HepG2 (cell line): ENCODE measurements around the gene PIGZ. TPM values are rescaled to one million over a fixed set of nuclear protein-coding genes. Genes with fewer than 3 reads are reported as not detected.

ENCODE experiments used
- ADNP ChIP-seq: sonication (generic); formaldehyde crosslinking; IDR thresholded peaks from 2 replicates; pipeline ENCODE4 v1.4.0; 2020; ENCODE audit warnings: missing genetic modification reagents
- CCAR2 ChIP-seq: fragments of 200-400 bp; formaldehyde crosslinking; optimal IDR thresholded peaks from 2 replicates; pipeline ENCODE3; 2018; ENCODE audit warnings: low read depth, mild to moderate bottlenecking, low read length, moderate library complexity
- CHD2 ChIP-seq: IDR thresholded peaks from 2 replicates; pipeline ENCODE4 v1.6.1; 2011; ENCODE audit warnings: low read depth, low read length, improper control_type of control experiment
- HDAC6 ChIP-seq: fragments of 200-600 bp; sonication (generic); IDR thresholded peaks from 2 replicates; pipeline ENCODE4 v1.7.0; 2017; ENCODE audit warnings: mild to moderate bottlenecking, antibody characterized with exemption, low read length, low read depth
- KLF13 ChIP-seq: sonication (generic); formaldehyde crosslinking; IDR thresholded peaks from 2 replicates; pipeline ENCODE4 v1.4.0; 2020; ENCODE audit warnings: mild to moderate bottlenecking, missing genetic modification reagents
- ZNF10 ChIP-seq: sonication (generic); formaldehyde crosslinking; IDR thresholded peaks from 2 replicates; pipeline ENCODE4 v1.4.0; 2020; ENCODE audit warnings: mild to moderate bottlenecking, low read depth, missing genetic modification reagents, borderline replicate concordance
- ZNF282 ChIP-seq: fragments of 450-650 bp; IDR thresholded peaks from 2 replicates; pipeline ENCODE4 v1.6.1; 2018; ENCODE audit not compliant: partially characterized antibody
- ZNF75D ChIP-seq: sonication (generic); formaldehyde crosslinking; IDR thresholded peaks from 2 replicates; pipeline ENCODE4 v1.8.1; 2023; ENCODE audit warnings: missing genetic modification reagents, mild to moderate bottlenecking, borderline replicate concordance
- polyA plus RNA-seq, 8 experiments: library from polyadenylated mRNA; depleted of rRNA in 3 of 8; stranded (reverse) in 7 of 8; unstranded in 1 of 8; fragments of >200 nt; fragmentation: Illumina TruSeq in 4 of 8; extraction: Trizol in 4 of 8; gene quantifications; 2 replicates each; pipeline versions ENCODE4 v1.2.1 to v1.2.3, GENCODE V29; 2011 to 2016; ENCODE audit warnings: low read depth in 4 of 8, missing spikeins in 1 of 8, mixed read lengths in 1 of 8; ENCODE audit not compliant: insufficient read depth in 1 of 8
- total RNA-seq, 5 experiments: library from RNA; depleted of rRNA; stranded (reverse); fragments of >200 nt; fragmentation: Illumina TruSeq; extraction: Trizol; gene quantifications; 2 replicates each; pipeline ENCODE4 v1.2.3, GENCODE V29; 2016; ENCODE audit warnings: low read depth in 1 of 5
- TF ChIP-seq, protein P1 (sequence below): IDR thresholded peaks from 2 replicates; pipeline ENCODE4 v1.6.1; 2016; ENCODE audit warnings: low read depth, missing genetic modification reagents, missing compliant biosample characterization
- TF ChIP-seq, protein P2 (sequence below): sonication (generic); formaldehyde crosslinking; IDR thresholded peaks from 2 replicates; pipeline ENCODE4 v1.9.0; 2022; ENCODE audit warnings: low read depth, missing genetic modification reagents
- TF ChIP-seq, protein P3 (sequence below): IDR thresholded peaks from 2 replicates; pipeline ENCODE4 v1.6.1; 2016; ENCODE audit warnings: low read depth, borderline replicate concordance

PIGZ gene
- total and polyA plus RNA-seq, 2 of the 13 experiments (the other 11 are each of a cell fraction or from before 2014, with no cell fraction given) = 4.7 to 60.5 TPM

DNA sequence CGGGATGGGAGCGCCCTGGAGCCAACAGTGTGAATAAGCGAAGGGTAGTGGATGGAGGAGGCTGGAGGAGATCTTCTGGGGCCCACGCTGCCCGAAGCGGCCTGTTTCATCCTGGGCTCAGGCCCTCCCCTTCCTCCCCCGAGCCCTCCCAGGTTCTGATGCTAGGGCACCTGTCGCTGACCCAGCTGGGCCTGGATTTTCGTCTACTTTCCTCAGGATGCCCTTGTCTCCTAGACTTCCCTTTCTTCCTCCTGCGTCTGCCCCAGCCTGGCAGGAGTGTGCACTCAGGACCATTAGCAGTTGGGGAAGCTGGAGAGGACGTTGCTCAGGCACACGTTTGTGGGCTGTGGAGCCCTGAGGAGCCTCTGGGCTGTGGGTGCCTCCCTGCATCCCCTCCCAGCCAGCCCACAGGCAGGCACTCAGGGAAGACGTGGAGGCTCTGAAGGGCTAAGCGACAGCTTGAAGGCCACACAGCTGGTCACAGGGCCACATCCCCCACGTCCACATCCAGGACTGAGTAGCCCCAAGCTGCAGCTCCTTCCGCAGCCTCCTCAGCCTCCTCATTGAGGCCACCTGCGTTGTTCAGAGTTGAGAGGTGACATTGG, 23.9 kb upstream of the PIGZ start (continued):
- TF ChIP-seq ZNF10 (CRISPR knock-in tag) = no peak
- no peak for TF ChIP-seq CHD2
- no peak for TF ChIP-seq ZNF282
- TF ChIP-seq, protein P1, sequence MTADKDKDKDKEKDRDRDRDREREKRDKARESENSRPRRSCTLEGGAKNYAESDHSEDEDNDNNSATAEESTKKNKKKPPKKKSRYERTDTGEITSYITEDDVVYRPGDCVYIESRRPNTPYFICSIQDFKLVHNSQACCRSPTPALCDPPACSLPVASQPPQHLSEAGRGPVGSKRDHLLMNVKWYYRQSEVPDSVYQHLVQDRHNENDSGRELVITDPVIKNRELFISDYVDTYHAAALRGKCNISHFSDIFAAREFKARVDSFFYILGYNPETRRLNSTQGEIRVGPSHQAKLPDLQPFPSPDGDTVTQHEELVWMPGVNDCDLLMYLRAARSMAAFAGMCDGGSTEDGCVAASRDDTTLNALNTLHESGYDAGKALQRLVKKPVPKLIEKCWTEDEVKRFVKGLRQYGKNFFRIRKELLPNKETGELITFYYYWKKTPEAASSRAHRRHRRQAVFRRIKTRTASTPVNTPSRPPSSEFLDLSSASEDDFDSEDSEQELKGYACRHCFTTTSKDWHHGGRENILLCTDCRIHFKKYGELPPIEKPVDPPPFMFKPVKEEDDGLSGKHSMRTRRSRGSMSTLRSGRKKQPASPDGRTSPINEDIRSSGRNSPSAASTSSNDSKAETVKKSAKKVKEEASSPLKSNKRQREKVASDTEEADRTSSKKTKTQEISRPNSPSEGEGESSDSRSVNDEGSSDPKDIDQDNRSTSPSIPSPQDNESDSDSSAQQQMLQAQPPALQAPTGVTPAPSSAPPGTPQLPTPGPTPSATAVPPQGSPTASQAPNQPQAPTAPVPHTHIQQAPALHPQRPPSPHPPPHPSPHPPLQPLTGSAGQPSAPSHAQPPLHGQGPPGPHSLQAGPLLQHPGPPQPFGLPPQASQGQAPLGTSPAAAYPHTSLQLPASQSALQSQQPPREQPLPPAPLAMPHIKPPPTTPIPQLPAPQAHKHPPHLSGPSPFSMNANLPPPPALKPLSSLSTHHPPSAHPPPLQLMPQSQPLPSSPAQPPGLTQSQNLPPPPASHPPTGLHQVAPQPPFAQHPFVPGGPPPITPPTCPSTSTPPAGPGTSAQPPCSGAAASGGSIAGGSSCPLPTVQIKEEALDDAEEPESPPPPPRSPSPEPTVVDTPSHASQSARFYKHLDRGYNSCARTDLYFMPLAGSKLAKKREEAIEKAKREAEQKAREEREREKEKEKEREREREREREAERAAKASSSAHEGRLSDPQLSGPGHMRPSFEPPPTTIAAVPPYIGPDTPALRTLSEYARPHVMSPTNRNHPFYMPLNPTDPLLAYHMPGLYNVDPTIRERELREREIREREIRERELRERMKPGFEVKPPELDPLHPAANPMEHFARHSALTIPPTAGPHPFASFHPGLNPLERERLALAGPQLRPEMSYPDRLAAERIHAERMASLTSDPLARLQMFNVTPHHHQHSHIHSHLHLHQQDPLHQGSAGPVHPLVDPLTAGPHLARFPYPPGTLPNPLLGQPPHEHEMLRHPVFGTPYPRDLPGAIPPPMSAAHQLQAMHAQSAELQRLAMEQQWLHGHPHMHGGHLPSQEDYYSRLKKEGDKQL = no peak
- TF ChIP-seq ZNF75D (CRISPR knock-in tag) = no peak
- no peak for TF ChIP-seq ADNP
- no peak for TF ChIP-seq HDAC6
- no peak for TF ChIP-seq CCAR2
- no peak for TF ChIP-seq KLF13 (CRISPR knock-in tag)
- TF ChIP-seq, protein P2, sequence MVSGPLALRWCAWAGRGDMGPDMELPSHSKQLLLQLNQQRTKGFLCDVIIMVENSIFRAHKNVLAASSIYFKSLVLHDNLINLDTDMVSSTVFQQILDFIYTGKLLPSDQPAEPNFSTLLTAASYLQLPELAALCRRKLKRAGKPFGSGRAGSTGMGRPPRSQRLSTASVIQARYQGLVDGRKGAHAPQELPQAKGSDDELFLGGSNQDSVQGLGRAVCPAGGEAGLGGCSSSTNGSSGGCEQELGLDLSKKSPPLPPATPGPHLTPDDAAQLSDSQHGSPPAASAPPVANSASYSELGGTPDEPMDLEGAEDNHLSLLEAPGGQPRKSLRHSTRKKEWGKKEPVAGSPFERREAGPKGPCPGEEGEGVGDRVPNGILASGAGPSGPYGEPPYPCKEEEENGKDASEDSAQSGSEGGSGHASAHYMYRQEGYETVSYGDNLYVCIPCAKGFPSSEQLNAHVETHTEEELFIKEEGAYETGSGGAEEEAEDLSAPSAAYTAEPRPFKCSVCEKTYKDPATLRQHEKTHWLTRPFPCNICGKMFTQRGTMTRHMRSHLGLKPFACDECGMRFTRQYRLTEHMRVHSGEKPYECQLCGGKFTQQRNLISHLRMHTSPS = no peak
- TF ChIP-seq, protein P3, sequence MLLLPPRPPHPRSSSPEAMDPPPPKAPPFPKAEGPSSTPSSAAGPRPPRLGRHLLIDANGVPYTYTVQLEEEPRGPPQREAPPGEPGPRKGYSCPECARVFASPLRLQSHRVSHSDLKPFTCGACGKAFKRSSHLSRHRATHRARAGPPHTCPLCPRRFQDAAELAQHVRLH (CRISPR knock-in tag) = no peak
